BLaER1 treated with 17β-estradiol and CSF1 and Interleukin-3, amounts not matched to agents 10 nM and 100 nM (cell line): ENCODE measurements around the gene THOC7.

ENCODE experiments used
- H3K27ac ChIP-seq, 11 experiments: shearing (Covaris generic); formaldehyde crosslinking; 2 replicates each; pipeline ENCODE4 v1.8.1; 2022
- H3K27me3 ChIP-seq, 11 experiments: shearing (Covaris generic); formaldehyde crosslinking; 2 replicates each; pipeline ENCODE4 v1.8.1; 2022
- H3K36me3 ChIP-seq, 11 experiments: shearing (Covaris generic); formaldehyde crosslinking; 2 replicates each; pipeline ENCODE4 v1.8.1; 2022
- H3K4me1 ChIP-seq, 10 experiments: shearing (Covaris generic); formaldehyde crosslinking; 2 replicates each; pipeline ENCODE4 v1.8.1; 2022
- H3K4me2 ChIP-seq, 11 experiments: shearing (Covaris generic); formaldehyde crosslinking; 2 replicates each; pipeline ENCODE4 v1.8.1; 2022
- H3K4me3 ChIP-seq, 10 experiments: shearing (Covaris generic); formaldehyde crosslinking; 2 replicates each; pipeline ENCODE4 v1.8.1; 2022
- H3K9ac ChIP-seq, 11 experiments: shearing (Covaris generic); formaldehyde crosslinking; 2 replicates each; pipeline ENCODE4 v1.8.1; 2022
- H3K9me3 ChIP-seq, 11 experiments: shearing (Covaris generic); formaldehyde crosslinking; replicated peaks in 1 of 11; 2 replicates each; pipeline ENCODE4 v1.8.1; 2022
- H4K20me1 ChIP-seq, 11 experiments: shearing (Covaris generic); formaldehyde crosslinking; 2 replicates each; pipeline ENCODE4 v1.8.1; 2022
- Cebpa-rat ChIP-seq, 11 experiments: shearing (Covaris generic); IDR thresholded peaks; 2 replicates each; pipeline ENCODE4 v1.8.1; 2022

The THOC7 gene

DNA sequence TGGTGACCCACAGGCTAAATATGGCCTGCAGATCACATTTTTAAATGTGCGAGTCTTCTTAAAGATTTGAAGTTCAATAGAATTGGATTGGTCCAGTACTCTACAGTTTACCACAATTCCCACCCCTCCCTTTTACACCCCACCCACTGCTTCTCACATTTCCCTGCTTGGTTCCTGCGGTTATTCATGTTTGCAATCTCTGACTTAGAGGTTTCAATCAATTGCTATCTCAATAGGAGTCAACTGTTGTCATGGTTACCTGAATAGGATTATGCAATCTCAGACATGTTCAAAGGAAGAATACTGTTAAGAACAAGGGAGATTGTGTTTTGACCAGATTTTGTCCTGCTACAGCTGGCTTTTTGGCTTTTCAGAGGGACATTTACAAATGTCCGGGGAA is 49.4 kb downstream of the THOC7 start:
- no peaks in the 10 kb centered on the region for H3K9me3 ChIP-seq
- no peaks in the 10 kb centered on the region for H3K36me3 ChIP-seq
- no peak overlapping the region for H3K4me2 ChIP-seq
- no peak overlapping the region for H3K4me3 ChIP-seq
- H4K20me1 ChIP-seq = no peaks in the 10 kb centered on the region
- H3K9ac ChIP-seq = no peak overlapping the region
- 0 out of 22 replicates have a peak, but pooled peaks of 1 of the 11 experiments have one; percentile 15 for TF ChIP-seq Cebpa-rat (IDR thresholded peaks at IDR 0.05)
- no peaks in the 10 kb centered on the region for H3K27me3 ChIP-seq
- peaks cover 0 to 9% (median 3%) of the 10 kb centered on the region in 10 experiments; a peak in 10 of 20 replicates for H3K4me1 ChIP-seq
- no peak overlapping the region for H3K27ac ChIP-seq

DNA sequence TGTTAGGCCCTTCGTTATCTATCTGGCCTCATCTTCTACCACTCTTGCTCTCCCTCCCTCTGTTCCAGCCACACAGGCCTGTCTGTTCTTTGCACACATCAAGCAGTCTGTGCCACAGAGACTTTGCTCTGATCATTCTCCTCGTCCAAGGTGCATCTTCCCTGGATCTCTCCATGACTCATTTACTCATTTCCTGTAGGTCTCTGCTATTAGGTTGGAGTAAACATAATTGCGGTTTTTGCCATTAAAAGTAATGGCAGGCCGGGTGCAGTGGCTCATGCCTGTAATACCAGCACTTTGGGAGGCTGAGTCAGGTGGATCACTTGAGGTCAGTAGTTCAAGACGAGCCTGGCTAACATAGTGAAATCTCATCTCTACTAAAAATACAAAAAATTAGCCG is 54.0 kb downstream of the THOC7 start:
- peaks cover 0 to 11% (median 8%) of the 10 kb centered on the region in 11 experiments; a peak in 9 of 22 replicates for H3K9me3 ChIP-seq
- no peaks in the 10 kb centered on the region for H3K36me3 ChIP-seq
- H4K20me1 ChIP-seq = no peaks in the 10 kb centered on the region
- H3K27ac ChIP-seq = peak overlapping the region in 1 of 11 experiments; percentile 77; a peak in 1 of 22 replicates
- H3K4me2 ChIP-seq = peak overlapping the region in 5 of 11 experiments; percentile 4 to 84 (median 74); a peak in 7 of 22 replicates
- no peak overlapping the region for H3K9ac ChIP-seq
- no peaks in the 10 kb centered on the region for H3K27me3 ChIP-seq
- H3K4me1 ChIP-seq = peaks cover 0 to 30% (median 19%) of the 10 kb centered on the region in 10 experiments; a peak in 13 of 20 replicates
- no peak overlapping the region for H3K4me3 ChIP-seq
- TF ChIP-seq Cebpa-rat (IDR thresholded peaks at IDR 0.05) = no peak

DNA sequence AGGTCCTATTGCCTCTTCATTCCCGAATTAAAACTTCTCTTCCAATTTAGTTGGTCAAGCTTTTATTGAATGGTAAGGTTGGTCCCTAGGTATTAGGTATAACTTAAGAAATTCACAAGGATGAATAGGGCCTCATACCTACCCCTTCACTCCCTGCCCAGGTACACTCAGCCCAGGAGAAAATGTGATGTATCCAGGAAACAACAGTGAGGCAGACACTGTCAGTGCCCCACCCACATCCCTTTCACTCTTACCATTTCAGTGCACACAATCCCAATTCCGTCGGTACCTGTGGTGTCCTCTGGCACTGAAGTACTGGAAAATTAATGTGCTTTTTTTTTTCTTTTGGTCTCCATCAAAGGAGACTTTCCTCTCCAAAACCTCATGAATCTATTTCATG is 55.0 kb downstream of the THOC7 start:
- H3K9me3 ChIP-seq = peaks cover 0 to 11% (median 8%) of the 10 kb centered on the region in 11 experiments; a peak in 9 of 22 replicates
- peak overlapping the region in 3 of 11 experiments; percentile 19 to 63 (median 35); a peak in 4 of 22 replicates for H3K9ac ChIP-seq
- H4K20me1 ChIP-seq = no peaks in the 10 kb centered on the region
- no peaks in the 10 kb centered on the region for H3K36me3 ChIP-seq
- no peaks in the 10 kb centered on the region for H3K27me3 ChIP-seq
- H3K4me1 ChIP-seq = peaks cover 0 to 30% (median 19%) of the 10 kb centered on the region in 10 experiments; a peak in 13 of 20 replicates
- H3K4me3 ChIP-seq = peak overlapping the region in 1 of 10 experiments; percentile 39; a peak in 1 of 20 replicates
- TF ChIP-seq Cebpa-rat (IDR thresholded peaks at IDR 0.05) = no peak
- H3K27ac ChIP-seq = peak overlapping the region in 9 of 11 experiments; percentile 11 to 77 (median 35); a peak in 13 of 22 replicates
- peak overlapping the region in 8 of 11 experiments; percentile 30 to 84 (median 74); a peak in 15 of 22 replicates for H3K4me2 ChIP-seq

DNA sequence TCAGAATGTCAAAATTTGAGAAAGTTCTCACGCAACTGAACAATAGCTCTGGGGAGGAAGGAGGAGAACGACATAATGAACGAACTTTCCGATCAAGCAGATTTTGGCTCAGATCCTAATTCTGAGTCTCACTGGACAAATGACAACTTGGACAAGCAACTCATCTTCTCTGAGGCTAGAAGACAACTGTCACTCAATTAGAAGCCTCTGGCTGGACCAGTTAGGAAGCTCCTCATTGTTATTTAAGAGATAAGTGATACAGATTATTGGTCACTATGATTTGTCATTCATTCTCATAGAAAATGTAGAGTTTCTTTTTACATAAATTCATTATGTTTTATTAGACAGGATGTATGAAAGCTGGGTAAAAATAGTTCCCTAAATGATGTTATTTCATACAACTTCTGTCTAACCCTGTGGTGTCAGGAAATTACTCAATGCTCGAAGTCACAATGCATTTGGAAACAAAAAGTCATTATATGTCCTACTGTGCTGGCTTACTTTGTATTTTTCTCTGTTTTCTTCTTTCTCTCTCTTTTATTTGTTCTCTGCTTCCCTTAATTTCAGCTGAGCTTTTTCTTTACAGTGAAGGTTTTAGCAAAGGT is 55.5 kb downstream of the THOC7 start:
- Histone ChIP-seq H3K4me1 (peaks cover 0 to 30% (median 19%) of the 10 kb centered on the region in 10 experiments; a peak in 13 of 20 replicates), H3K27ac (peak overlapping the region in 9 of 11 experiments; percentile 11 to 77 (median 35); a peak in 13 of 22 replicates), H3K4me2 (peak overlapping the region in 8 of 11 experiments; percentile 30 to 84 (median 74); a peak in 15 of 22 replicates), H3K27me3 (no peaks in the 10 kb centered on the region), H4K20me1 (no peaks in the 10 kb centered on the region), H3K36me3 (no peaks in the 10 kb centered on the region), H3K9ac (peak overlapping the region in 3 of 11 experiments; percentile 19 to 63 (median 35); a peak in 5 of 22 replicates), H3K4me3 (peak overlapping the region in 1 of 10 experiments; percentile 39; a peak in 1 of 20 replicates), H3K9me3 (peaks cover 0 to 11% (median 8%) of the 10 kb centered on the region in 11 experiments; a peak in 9 of 22 replicates)
- TF ChIP-seq Cebpa-rat (IDR thresholded peaks at IDR 0.05) = no peak

DNA sequence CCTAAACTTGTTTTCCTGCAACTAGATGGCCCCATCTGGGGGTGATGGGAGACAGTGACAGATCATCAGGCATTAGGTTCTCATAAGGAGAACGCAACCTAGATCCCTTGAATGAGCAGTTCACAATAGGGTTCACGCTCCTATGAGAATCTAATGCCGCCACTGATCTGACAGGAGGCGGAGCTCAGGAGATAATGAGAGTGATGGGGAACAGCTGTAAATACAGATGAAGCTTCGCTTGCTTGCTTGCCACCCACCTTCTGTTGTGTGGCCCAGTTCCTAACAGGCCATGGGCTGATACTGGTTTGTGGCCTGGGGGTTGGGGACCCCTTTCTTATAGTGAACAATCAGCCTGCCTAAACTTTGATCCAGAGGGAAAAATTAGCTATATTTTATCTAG is 59.7 kb downstream of the THOC7 start:
- H3K27ac ChIP-seq = no peak overlapping the region
- TF ChIP-seq Cebpa-rat (IDR thresholded peaks at IDR 0.05) = no peak
- H3K36me3 ChIP-seq = no peaks in the 10 kb centered on the region
- H3K9me3 ChIP-seq = peaks cover 0 to 11% (median 8%) of the 10 kb centered on the region in 11 experiments; a peak in 9 of 22 replicates
- no peak overlapping the region for H3K9ac ChIP-seq
- peaks cover 0 to 18% (median 14%) of the 10 kb centered on the region in 10 experiments; a peak in 13 of 20 replicates for H3K4me1 ChIP-seq
- no peak overlapping the region for H3K4me3 ChIP-seq
- H3K27me3 ChIP-seq = no peaks in the 10 kb centered on the region
- no peak overlapping the region for H3K4me2 ChIP-seq
- no peaks in the 10 kb centered on the region for H4K20me1 ChIP-seq

DNA sequence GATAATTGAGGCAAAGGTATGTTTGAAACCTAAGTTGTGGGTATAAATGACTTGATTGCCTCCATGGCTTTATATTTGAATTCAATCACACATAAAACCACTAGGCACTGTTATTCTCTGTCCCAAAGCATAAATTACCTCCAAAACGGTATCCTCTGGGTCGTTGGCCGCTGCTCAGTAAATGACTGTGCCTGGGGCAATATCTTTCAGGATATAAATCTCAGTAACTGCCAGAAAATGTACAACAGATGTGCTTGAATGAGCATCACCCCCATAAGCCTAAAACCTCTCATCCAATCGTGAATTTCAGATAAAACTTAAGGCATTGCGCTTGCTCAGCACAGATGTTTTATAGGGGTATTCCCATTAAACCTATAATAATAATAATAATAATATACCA is 63.5 kb downstream of the THOC7 start:
- H3K9me3 ChIP-seq = no peaks in the 10 kb centered on the region
- no peaks in the 10 kb centered on the region for H3K36me3 ChIP-seq
- H3K9ac ChIP-seq = no peak overlapping the region
- TF ChIP-seq Cebpa-rat (IDR thresholded peaks at IDR 0.05) = no peak
- no peaks in the 10 kb centered on the region for H4K20me1 ChIP-seq
- no peaks in the 10 kb centered on the region for H3K27me3 ChIP-seq
- no peaks in the 10 kb centered on the region for H3K4me1 ChIP-seq
- H3K4me3 ChIP-seq = no peak overlapping the region
- no peak overlapping the region for H3K27ac ChIP-seq
- H3K4me2 ChIP-seq = no peak overlapping the region

DNA sequence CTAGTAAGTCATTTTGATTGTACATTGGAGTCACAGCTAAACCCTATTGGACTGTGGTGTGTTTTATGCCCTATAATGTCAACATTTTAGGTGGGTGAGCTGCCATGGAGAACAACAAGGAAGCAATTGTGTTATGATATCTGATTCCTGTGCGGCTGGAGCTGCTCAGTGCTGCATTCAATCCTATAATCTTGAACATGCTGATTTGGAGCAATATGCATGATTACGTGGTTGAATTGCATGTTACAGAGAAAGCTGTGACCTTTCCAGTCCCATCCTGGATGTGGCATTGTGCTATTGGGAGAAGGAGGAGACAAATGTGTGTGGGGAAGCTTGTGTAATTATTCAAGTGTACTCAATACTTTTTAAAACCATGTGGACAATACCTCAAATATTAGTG is 64.7 kb downstream of the THOC7 start:
- Histone ChIP-seq H3K4me2 (no peak overlapping the region), H3K9me3 (no peaks in the 10 kb centered on the region), H3K27me3 (no peaks in the 10 kb centered on the region), H3K27ac (no peak overlapping the region), H4K20me1 (no peaks in the 10 kb centered on the region), H3K4me1 (no peaks in the 10 kb centered on the region), H3K36me3 (no peaks in the 10 kb centered on the region), H3K4me3 (no peak overlapping the region), H3K9ac (no peak overlapping the region)
- no peak for TF ChIP-seq Cebpa-rat (IDR thresholded peaks at IDR 0.05)

DNA sequence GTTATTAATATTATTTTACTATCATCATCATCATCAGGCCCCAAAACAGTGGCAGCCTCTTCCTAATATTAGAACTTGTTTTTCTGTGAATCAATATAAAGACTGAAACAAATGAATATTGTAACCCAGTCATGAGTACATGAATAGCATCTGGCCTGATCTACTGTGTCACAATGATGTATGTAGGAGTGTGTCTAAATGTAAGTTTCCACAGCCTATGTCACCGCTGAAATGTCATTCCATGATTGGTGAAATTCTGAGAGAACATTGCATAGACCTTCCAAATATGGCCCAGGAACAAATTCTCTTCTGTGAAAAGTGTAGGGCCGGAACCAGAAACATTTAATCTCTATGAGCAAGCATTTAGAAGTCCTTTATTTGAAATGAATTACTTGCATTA is 65.1 kb downstream of the THOC7 start:
- no peak overlapping the region for H3K4me3 ChIP-seq
- H3K9ac ChIP-seq = no peak overlapping the region
- H3K4me2 ChIP-seq = no peak overlapping the region
- H3K27ac ChIP-seq = no peak overlapping the region
- TF ChIP-seq Cebpa-rat (IDR thresholded peaks at IDR 0.05) = no peak
- H3K4me1 ChIP-seq = no peaks in the 10 kb centered on the region
- H3K36me3 ChIP-seq = no peaks in the 10 kb centered on the region
- H3K9me3 ChIP-seq = no peaks in the 10 kb centered on the region
- H4K20me1 ChIP-seq = no peaks in the 10 kb centered on the region
- H3K27me3 ChIP-seq = no peaks in the 10 kb centered on the region

DNA sequence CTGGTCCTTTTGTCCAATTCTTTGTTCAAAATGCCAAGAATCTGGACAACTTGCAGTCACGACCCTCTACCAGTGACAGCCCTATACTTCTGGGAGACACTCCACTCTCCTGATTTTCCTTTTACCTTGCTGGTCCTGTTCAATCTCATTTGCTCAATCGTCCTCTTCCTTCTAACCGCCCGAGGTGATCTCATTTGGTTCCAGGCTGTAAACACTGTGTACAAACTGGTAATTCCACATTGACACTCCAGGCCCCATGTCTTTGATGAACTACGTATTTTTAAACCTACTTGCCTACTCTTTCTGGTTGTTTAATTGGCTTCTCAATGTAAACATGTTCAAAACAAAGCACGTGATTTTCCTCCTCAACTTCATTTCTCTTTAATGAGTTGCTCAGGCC is 68.2 kb downstream of the THOC7 start:
- Histone ChIP-seq H3K36me3 (no peaks in the 10 kb centered on the region), H3K9ac (no peak overlapping the region), H4K20me1 (no peaks in the 10 kb centered on the region), H3K4me3 (no peak overlapping the region), H3K9me3 (no peaks in the 10 kb centered on the region), H3K27ac (no peak overlapping the region), H3K4me1 (no peaks in the 10 kb centered on the region), H3K27me3 (no peaks in the 10 kb centered on the region), H3K4me2 (no peak overlapping the region)
- TF ChIP-seq Cebpa-rat (IDR thresholded peaks at IDR 0.05) = no peak
